Inflammatory macrophage treated with lipopolysaccharide for 4 hours (primary cell): ENCODE results near the gene FAM120A.

Experiments used
- DNase-seq: peaks from one replicate; pipeline ENCODE4 v3.0.0-alpha.2; 2020

FAM120A gene

DNA sequence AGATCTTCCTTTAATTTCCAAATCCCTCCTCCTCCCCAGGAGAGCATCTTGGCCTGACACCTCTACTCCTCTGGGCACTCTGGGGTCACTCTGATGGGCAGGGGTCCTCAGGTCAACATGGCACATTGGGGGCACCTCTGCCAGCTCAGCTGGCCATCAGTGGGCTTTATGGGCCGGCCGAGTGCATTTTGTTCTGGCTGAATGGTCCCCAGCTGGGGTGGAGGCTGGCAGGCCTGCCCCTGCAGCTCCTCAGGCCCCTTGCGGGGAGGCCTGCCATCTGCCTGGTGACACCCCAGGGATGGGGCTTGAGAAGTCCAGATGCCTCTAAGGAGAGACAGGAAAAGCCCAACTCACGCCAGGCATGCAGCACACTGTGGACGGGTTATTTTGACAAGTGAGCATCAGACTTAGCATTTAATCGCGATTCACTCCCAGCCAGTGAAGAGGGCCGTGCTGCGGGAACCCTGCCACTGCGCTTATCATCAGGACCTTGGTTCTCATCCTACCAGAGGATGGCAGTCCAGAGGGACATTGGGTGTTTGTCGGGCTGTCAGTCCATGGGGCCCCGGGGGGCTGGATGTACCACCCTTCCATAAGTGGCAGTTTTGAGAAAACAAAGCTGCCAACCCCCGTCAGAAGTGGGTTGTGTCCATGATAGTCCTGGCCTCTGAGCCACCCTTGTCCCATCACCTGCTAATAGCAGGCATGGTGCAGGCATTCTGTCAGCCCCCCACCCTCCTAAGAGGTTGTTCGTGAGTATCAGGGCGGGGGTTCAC lies 146.6 kb downstream of the FAM120A start:
- DNase-seq, result no peak

DNA sequence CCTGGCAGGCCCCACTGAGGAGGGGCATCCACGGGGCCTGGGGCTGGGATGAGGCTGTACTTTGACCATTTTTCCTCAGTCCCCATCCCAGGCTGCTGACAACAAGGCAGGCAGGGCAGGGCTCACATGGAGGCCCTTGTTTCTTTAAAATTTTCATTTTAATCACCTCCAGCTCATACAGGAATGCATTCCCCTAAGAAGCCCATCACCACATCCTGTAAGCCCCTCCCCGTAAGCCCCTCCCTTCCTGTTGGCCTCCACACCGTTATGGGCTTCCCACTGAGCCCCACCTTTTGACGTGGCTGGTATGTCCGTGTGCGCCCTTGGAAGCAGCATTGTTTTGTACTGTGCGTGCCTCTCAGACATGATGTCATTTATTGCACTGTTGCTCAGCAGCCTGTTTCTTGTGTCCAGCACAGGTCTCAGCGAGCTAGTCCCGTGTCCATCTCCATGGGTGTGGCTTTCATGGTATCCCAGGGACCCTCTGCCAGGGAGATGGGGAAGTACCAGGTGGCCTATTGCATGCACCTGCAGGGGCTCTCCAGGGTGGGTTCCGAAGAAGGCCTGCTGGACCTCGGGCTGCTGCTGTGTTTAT lies 147.3 kb downstream of the FAM120A start:
- no peak for DNase-seq

DNA sequence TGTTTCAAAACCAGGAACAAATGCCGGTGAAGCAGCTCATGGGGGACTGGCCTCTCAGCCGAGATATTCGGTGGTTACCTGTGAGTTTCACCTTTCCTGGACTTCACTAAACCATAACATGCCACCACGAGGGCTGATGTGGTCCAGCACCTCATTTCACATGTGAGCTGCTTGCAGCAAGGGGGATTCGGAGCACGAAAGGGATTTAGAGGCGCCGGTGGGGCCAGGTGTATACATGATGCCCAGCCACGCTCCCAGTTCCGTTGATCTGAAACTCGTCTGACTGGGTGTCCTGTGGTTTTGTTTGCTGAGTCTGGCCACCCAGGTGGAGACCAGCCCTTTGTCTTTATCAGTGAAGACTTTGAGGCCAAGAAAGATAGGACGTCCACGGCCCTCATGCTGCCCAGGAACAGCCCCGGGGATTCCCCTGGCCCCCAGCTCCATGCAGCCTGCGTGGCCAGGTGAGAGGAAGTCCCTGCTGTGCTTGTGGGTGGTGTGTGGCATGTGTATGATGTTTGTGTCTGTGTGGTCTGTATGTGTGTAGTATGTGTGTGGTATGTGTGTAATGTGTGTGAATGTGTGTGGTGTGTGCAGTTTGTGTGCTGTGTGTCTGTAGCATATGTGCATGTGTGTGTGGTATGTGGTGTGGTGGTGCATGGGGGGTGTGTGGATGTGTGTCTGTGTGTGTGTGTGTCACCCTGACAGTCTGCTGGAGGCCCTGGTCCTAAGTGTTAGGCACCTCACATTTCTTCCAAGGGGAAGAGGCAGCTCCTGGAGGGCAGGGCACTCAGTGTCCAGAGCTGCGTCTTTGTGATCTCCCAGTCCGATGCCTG lies 148.3 kb downstream of the FAM120A start:
- DNase-seq, result no peak

DNA sequence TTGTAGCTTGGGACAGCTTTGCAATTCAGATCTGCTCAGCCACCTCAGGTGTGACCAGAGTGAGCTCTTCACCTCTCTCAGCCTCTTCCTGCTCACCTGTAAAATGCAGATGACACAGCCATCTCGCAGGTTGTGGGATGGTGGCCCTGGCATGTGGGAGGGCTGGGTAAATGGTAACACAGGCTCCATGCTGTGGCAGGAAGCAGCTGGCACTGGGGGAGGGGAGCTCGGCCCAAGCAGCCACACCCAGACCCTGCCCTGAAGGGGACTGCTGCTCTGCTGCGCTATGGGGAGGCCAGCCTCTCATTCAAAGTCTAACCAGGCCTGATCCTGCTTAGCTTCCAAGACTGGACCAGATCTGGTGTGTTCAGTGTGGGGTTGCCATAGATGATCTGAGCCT lies 149.0 kb downstream of the FAM120A start:
- DNase-seq, result no peak

DNA sequence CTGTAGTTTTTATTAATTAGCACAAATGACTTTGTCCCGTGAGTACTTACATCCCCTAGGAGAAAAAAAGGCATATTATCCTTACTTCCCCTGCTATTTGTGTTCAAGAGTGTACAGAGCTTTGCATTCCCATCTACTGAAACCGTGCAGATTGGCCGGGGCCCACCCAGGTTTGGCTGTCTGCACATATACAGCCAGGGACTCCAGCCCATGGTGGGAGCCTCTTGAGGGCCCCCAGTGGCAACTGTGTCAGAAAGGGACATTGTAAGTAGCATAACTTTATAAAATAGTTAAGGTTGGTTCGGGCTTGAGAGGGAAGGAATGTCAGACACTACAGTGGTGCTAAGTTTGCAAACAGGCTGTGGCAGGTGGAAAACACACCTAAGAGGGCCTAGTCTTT lies 149.6 kb downstream of the FAM120A start:
- DNase-seq, result no peak

DNA sequence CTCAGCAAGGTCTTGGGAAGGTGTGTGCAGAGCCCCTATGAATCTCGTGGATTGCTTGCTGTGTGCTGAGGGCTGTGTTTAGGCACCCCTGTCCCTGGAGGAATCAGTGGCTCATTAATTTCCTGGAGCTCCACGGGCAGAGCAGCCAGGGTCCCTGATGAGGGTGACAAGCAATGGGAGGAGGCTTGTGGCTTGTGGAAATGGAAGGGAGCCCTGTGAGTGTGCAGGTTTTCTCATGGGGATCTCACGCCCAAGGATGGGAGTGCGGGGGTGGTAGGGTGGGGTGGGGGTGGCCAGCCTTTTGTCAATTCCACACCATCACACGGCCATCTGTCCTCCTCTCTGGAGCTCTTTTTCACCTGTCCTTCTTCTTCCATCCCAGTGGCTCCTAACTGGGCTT lies 150.2 kb downstream of the FAM120A start:
- no peak for DNase-seq

DNA sequence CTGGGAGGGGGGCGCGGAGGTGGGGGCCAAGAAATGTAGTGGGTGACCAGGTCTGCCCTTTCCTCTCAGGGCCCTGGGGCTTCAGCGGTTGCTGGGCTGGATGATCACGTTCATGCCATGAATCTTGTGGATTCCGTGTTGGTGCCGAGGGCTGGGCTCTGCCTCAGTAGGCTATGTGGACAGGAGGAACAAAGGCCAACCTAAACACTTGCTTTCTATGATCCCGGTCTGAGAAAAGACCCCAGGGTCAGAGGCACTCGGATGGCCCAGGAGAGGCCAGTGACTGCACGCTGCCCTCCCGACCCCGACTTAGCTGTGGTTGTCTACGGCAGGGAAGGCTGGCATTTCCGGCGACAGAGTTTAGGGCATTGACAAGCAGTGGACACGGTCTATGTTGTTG lies 151.5 kb downstream of the FAM120A start:
- no peak for DNase-seq

DNA sequence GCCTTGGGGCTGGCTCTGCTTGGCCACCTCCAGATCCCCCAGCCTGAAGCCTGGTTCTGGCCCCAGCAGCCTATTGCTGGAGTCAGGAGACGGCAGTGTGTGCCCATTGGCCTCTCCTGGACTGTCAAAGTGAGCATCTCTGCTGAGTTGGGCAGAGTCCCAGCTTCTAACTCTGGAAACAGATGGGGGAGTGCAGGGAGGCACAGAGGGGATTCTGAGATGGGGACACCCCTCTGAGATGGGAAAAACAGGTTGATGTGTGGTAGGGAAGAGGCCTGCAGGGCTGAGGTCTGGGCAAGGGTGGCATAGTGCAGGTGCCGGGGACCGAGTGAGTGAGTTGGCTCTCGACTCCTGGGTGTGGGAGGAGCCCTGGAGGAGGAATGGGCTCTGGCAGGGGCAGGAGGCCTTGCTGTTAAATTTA lies 152.4 kb downstream of the FAM120A start:
- DNase-seq, result no peak

DNA sequence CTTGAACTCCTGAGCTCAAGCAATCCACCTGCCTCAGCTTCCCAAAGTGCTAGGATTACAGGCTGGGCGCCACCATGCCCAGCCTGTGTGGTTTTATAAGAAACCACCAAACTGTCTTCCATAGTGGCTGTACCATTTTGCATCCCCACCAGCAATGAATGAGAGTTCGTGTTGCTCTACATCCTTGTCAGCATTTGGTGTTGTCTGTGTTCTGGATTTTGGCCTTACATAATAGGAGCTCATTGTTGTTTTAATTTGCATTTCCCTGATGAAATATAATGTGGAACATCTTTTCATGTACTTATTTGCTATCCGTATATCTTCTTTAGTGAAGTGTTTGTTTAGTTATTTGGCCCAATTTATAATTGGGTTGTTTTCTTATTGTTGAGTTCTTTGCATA lies 154.7 kb downstream of the FAM120A start:
- no peak for DNase-seq

DNA sequence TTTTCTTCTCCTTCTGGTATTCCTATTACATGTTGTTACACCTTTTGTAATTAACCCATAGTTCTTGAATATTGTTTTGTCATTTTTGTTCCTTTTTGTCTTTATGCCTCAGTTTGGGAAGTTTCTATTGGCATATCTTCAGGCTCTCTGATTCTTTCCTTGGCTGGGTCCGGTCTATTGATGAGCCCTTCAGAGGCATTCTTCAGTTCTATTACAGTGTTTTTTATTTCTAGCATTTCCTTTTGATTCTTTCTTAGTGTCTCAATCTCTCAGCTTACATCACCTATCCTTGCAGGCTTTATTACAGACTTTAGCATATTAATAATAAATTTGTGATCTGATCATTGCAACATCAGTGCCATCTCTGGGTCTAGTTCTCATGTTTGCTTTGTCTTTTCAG lies 158.7 kb downstream of the FAM120A start:
- DNase-seq, result no peak

DNA sequence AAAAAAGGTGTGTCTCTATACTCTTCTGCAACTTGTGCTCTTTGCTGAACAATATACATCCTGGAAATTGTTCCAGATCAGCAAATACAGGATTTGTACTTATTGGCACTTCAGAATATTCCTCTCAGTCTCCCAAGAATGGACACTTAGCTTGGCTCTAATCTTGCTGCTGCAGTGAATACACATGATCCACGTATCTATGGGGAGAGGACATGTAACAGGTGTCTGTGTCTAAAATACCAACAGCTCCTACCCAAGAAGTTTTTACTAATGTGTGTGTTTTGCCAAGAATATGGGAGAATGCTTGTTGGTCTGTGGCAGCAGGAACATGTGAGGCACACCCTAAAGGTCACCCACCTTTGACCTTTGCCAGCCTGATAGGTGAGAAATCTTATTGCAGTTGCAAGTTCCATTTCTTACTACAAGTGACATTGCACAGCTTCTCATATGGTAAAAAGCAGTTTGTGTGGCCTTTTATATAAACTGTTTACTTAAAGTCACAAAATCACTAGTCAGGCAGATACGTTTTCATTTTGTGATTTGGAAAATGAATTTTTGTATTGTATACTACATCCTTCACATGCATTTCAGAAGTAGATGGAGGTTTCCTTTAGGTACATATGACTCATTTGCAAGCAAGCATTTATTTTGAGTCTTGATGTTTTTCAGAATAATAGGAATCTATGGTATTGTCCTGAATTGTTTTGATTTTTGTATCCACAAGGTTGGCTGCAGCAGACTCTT lies 160.7 kb downstream of the FAM120A start:
- DNase-seq, result no peak

DNA sequence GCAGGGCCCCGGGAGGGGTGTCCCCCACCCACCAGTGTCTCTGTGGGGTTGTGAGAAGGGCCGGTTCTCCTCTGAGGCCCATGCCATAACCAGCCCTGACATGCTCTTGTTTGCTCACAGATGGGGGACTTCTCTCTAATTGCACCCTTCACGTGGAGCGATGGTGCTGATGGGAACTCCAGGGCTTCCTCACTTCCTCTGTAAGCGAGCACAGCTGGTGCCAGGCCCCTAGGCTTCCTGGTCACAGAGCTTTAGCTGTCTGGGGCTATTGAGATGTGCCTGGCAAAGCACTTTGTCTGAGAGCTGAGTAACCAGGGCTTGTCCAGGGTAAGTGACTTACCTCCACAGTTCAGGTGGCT lies 161.3 kb downstream of the FAM120A start:
- peak; percentile 18 for DNase-seq

DNA sequence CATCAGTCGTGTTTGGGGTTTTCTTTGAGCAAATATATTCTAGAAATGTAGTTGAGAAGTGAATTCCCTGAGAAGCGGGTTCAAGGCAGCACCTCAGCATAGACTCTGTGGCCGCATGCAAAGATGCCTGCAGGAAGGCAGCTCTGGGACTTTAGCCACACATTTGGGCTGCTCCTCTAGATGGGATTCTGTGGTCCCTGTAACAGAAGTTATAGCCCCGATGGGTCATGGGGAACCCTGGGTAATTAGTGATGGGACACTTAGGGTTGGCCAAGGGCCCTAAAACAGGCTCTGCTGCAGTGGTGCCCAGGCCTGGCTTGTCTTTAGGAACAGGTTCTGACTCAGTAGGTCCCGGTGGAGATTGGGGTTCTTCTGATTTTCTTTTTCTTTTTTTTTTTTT lies 161.7 kb downstream of the FAM120A start:
- DNase-seq, result no peak

DNA sequence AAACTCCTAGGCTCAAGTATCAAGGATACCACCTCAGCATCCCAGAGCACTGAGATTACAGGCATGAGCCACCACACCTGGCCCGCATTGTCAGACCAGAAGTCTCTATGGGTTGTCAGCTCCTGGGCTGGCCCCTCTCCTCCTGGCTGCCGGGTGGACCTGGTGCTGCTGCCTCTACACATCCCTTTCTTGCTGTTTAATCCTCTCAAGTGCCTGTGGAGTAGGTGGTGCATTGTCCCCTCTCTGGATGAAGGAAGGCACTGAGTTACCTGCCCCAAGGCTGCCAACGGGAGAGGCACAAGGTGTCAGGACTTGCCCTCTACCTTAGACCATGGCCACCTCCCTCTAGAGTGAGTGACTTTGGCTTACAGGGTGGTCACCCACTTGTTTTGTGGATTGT lies 162.3 kb downstream of the FAM120A start:
- DNase-seq, result no peak

DNA sequence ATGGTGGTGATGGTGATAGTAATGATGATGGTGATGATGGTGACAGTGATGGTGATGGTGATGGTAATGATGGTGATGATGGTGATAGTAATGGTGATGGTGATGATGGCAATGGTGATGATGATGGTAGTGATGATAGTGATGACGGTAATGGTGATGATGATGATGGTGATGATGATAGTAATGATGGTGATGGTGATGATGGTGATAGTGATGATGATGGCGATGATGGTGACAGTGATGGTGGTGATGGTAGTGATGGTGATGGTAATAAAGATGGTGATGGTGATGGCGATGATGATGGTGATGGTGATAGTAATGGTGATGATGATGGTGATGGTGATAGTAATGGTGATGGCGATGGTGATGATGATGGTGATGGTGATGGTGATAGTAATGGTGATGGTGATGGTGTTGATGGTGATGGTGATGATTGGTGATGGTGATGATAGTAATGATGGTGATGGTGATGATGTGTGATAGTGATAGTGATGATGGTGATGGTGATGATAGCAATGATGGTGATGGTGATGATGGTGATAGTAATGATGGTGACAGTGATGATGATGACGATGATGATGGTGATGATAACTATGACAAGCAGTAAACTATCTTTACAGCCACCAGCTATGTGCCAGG lies 163.5 kb downstream of the FAM120A start:
- no peak for DNase-seq
